HG03469 (cell line): ENCODE data around the gene ZNF891.

Source experiments
- ATAC-seq: cut with Tn5 transposase; IDR thresholded peaks from one replicate; pipeline ENCODE4 v1.9.1; 2021; ENCODE audit warnings: mild to moderate bottlenecking, moderate library complexity, moderate number of reproducible peaks; ENCODE audit not compliant: unreplicated experiment

Gene ZNF891

DNA sequence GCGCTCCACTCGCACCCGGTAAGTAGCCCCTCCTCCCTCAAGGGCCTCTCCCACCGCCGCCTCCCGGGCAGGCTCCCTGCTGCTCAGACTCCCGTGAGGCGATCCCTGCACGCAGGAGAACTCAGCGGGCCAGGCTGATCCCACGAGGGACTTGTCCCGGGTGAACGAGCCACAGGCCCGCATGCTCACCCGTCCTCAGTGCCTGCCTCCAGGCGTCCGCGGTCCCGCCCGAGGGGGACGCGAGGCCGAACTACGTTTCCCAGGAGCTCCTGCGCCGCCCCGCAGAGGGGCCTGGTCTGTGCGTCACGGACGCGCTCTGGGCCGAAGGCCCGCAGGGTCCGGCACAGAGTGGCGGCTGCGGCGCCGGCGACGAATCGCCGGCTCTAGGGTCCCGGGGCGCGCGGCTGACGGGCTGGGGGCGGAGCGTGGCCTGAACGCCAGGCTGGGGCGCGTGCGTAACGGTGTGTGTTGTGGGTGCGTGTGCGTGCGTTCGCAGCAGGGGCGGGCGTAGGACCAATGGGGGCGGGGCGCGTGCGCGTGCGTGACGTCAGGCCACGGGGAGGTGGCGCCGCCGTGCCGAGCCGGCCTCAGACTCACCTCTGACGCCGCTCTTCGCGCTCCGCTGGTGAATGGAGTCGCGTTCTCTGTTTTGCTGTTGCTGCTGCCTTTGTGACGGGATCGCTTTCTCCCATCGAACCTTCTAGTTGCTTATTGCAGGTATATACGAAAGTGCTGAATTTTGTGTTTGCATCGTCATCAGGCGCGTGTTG is at the start of gene ZNF891, which contains the start of gene ZNF10:
Gene ZNF891 (minus strand): TSS at position 237 of the 770 bp plus-strand sequence. CDS start 8,356 bp downstream, outside the sequence.
Gene ZNF10 (plus strand): TSS at position 590 of the 770 bp plus-strand sequence. CDS start 13,866 bp downstream, outside the sequence.
- peak; percentile 85 for ATAC-seq

DNA sequence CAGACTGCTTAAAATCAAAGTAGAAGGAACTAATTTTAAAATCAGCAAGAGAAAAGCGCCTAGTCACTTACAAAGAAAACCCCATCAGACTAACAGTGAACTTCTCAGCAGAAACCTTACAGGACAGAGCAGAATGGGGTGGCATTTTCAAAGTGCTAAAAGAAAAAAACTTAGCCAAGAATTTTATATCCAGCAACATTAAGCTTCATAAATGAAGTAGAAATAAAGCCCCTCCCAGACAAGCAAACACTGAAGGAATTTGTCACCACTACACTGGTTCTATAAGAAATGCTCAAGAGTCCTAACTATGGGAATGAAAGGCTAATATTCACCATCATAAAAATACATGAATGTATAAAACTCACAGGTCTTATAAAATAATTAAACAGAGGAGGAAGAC is 44.8 kb upstream of the ZNF891 start:
- ATAC-seq = no peak

GRCh38 chr12:133172491-133172890 is 42.4 kb upstream of the ZNF891 start:
- ATAC-seq = no peak

GRCh38 chr12:133165776-133166175 is 35.7 kb upstream of the ZNF891 start:
- no peak for ATAC-seq

DNA sequence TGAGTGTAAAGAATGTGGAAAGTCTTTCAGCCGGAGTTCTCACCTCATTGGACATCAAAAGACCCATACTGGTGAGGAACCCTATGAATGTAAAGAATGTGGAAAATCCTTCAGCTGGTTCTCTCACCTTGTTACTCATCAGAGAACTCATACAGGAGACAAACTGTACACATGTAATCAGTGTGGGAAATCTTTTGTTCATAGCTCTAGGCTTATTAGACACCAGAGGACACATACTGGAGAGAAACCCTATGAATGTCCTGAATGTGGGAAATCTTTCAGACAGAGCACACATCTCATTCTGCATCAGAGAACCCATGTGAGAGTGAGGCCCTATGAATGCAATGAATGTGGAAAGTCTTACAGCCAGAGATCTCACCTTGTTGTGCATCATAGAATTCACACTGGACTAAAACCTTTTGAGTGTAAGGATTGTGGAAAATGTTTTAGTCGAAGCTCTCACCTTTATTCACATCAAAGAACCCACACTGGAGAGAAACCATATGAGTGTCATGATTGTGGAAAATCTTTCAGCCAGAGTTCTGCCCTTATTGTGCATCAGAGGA is 26.1 kb upstream of the ZNF891 start:
- no peak for ATAC-seq

DNA sequence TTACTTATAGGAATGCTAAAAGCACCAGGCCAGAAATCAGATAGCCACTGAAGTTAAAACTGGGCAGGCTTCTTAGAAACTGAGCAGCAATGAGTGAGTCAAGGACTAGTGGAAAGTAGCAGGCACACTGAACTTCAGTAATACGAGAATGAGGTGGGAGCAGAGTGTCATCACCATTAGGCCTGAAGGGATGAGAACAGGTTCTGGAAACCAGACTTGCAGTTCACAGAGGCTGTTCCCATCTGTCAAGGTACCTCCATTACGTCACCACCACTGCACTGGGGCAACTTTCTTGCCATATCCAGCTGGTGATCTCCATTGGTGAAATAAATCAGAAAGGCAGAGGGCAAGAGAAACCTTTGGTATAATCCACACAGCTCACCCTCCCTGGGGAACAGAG is 15.9 kb upstream of the ZNF891 start:
- no peak for ATAC-seq

- ATAC-seq = no peak
Measured at GRCh38 chr12:133135747-133136146, 5.7 kb upstream of the ZNF891 start.

DNA sequence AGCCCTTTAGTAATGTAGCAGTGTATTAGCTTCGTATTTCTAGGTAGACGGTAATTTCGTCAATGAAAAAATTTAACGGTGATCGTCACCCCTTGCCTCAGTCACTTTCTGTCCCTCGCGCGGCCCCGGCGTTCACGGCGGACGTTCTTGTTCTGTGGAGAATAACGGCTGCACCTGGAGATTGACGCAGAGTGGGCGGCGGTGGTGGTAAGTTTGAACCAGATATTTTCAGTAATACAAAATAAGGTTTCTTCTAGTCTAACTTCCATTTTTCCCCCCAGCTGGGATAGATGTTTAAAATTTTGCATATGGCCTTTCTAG is 694 bp upstream of the ZNF891 start:
- ATAC-seq = no peak

DNA sequence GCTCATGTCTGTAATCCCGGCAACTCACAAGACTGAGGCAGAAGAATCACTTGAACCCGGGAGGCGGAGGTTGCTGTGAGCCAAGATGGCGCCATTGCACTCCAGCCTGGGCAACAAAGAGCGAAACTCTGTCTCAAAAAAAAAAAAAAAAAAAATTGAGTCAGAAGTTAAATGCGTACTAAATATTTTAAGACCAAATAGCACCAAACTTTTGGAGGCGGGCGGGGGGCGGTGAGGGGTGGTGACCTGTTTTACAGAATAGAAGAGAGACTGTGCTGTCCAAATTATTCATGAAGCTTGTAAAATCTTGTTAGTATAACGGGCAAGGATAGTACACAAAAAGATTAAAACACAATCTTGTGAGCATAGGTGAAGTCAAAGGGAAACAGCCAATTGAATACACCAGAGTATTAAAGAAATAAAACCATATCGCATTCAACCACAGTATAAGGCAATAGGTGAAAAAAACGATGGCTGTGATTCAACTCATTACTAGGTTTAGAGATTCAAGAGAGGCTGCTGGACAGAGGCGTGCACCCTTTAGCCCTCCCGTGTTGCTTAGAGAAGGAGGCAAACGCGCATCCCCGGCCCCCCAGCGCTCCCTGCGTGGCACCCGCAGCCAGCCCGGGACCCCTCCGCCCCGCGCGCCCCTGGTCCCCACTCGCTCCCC is 571 bp downstream of the ZNF891 start:
- ATAC-seq = no peak

DNA sequence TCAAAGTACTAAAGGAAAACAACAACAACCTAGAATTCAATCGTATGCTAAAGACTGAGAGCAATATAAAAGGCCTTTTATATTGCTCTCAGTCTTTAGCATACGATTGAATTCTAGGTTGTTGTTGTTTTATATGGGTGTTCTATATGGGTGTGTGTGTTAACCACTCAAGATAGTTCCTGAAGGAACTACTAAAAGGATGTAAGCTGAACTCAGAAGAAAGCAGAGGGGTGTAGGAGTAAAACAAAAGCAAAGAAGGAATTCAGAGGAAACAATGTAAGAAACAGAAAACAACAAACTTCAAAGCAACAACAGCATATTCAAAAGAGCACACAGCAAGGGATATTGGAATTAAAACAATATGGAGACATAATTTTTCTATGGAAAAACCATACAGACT is 5.4 kb downstream of the ZNF891 start:
- ATAC-seq = no peak

- no peak for ATAC-seq
Measured at GRCh38 chr12:133120385-133121191, 9.5 kb downstream of the ZNF891 start.

DNA sequence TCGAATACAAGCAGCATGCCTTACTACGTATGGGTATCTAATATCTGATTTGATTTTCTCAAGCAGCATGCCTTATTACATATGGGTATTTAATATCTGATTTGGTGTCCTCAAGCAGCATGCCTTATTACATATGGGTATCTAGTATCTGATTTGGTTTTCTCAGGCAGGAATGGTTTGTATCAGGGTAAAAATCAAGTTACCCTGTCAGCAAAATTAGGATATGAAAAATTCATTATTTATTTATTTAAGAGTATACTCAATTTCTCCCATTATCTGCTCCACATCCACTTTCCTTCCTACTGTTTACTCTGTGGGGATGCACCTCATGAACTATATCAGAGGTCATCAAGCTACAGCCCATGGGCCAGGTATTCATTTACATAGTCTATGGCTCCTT is 21.9 kb downstream of the ZNF891 start:
- ATAC-seq = no peak

GRCh38 chr12:133107121-133107520 is 23.0 kb downstream of the ZNF891 start:
- ATAC-seq = no peak

DNA sequence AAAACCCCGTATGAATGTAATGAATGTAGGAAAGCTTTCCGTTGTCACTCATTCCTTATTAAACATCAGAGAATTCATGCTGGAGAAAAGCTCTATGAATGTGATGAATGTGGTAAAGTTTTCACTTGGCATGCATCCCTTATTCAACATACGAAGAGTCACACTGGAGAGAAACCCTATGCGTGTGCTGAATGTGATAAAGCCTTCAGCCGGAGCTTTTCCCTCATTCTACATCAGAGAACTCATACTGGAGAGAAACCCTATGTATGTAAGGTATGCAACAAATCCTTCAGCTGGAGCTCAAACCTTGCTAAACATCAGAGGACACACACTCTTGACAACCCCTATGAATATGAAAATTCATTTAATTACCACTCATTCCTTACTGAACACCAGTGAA is 23.8 kb downstream of the ZNF891 start:
- no peak for ATAC-seq

GRCh38 chr12:133105620-133106019 is 24.5 kb downstream of the ZNF891 start:
- no peak for ATAC-seq

GRCh38 chr12:133083345-133083744 is 46.7 kb downstream of the ZNF891 start:
- ATAC-seq = no peak

- ATAC-seq = no peak
Measured at GRCh38 chr12:133081159-133081780, 48.8 kb downstream of the ZNF891 start.

GRCh38 chr12:133080368-133081158 is 49.5 kb downstream of the ZNF891 start, which contains the start of gene ZNF140:
ZNF140 (plus strand) TSS chr12:133080923; CDS start chr12:133081321, 398 bp downstream.
- peak; percentile 50 for ATAC-seq

- peak; percentile 73 for ATAC-seq
Measured at GRCh38 chr12:133080026-133080367, 50.1 kb downstream of the ZNF891 start.

DNA sequence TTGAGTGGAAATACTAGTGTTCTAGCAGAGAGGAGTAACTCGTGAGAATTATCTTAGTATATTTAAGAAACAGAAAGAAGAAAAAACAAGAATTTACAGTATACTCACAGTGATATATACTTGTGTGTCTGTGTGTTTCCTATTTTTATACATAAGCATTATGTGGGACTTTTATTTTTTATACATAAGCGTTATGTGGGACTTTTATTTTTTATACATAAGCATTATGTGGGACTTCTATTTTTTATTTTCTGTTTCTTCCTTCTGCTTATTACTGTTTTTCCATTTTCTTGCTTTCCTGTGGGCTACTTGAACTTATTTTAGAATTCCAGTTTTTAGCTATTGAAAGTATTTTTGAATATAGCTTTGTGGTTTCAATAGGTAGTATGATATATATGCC is 56.2 kb downstream of the ZNF891 start:
- no peak for ATAC-seq
